ENCODE measurements around the gene SMG6. TPM values are rescaled to one million over a fixed set of nuclear protein-coding genes. Genes with fewer than 3 reads are reported as not detected.

Gene SMG6
- total and polyA plus RNA-seq, 3 experiments from 2014 or later, result 11.2 to 54.1 (median 53.3) TPM

GRCh38 chr17:2244545-2245525 lies 58.8 kb downstream of the SMG6 start:
- Mint-ChIP-seq H3K27ac (peak overlapping the region; percentile 21 to 90 (median 82)), H3K36me3 (peaks cover 5 to 69% (median 32%) of the 10 kb centered on the region in 3 donors), H3K4me1 (peaks cover 19 to 45% (median 34%) of the 10 kb centered on the region in 3 donors), H3K27me3 (no peaks in the 10 kb centered on the region), H3K9me3 (no peaks in the 10 kb centered on the region), H3K4me3 (no peak overlapping the region)
- H3K4me1 ChIP-seq (ENCODE audit: insufficient read depth, low read length), result no peaks in the 10 kb centered on the region
- peaks cover 11% of the 10 kb centered on the region for H3K36me3 ChIP-seq (ENCODE audit: insufficient read depth, low read length)
- peak; percentile 70 to 88 (median 73) for DNase-seq
- no peak overlapping the region for H3K27ac ChIP-seq (ENCODE audit: low read depth, low read length)
- H3K27me3 ChIP-seq (ENCODE audit: insufficient read depth, low read length, poor library complexity, severe bottlenecking), result no peaks in the 10 kb centered on the region
- no peak overlapping the region for H3K4me3 ChIP-seq (ENCODE audit: low read length)
- H3K9me3 ChIP-seq (ENCODE audit: low read length), result no peaks in the 10 kb centered on the region
- CTCF ChIA-PET, result interaction anchor here (0.7 to 11.6 kb wide), 42 partner anchors 9 to 363 kb away, joined by 3 to 256 read pairs (median 5); partner anchors contain the start of gene HIC1
- POLR2A ChIA-PET, result interaction anchor here (0.7 to 3.2 kb wide), 8 partner anchors 14 to 194 kb away, joined by 3 to 37 read pairs (median 4); partner anchors contain the start of gene HIC1

- CTCF ChIA-PET, result interaction anchor here (0.8 to 11.6 kb wide), 24 partner anchors 10 to 362 kb away, joined by 3 to 256 read pairs (median 8); partner anchors contain the start of gene HIC1
- no peak overlapping the region for H3K4me3 Mint-ChIP-seq
- H3K9me3 Mint-ChIP-seq, result no peaks in the 10 kb centered on the region
- Histone ChIP-seq H3K27ac (ENCODE audit: low read depth, low read length) (no peak overlapping the region), H3K36me3 (ENCODE audit: insufficient read depth, low read length) (peaks cover 11% of the 10 kb centered on the region), H3K4me3 (ENCODE audit: low read length) (no peak overlapping the region), H3K9me3 (ENCODE audit: low read length) (no peaks in the 10 kb centered on the region), H3K4me1 (ENCODE audit: insufficient read depth, low read length) (no peaks in the 10 kb centered on the region), H3K27me3 (ENCODE audit: insufficient read depth, low read length, poor library complexity, severe bottlenecking) (no peaks in the 10 kb centered on the region)
- no peak for DNase-seq
- POLR2A ChIA-PET, result interaction anchor here (0.8 to 3.2 kb wide), 3 partner anchors 189 to 193 kb away, joined by 3 to 37 read pairs (median 4); partner anchors contain the start of gene HIC1
- peaks cover 17 to 46% (median 31%) of the 10 kb centered on the region in 3 donors for H3K4me1 Mint-ChIP-seq
- peak overlapping the region in 3 of 8 donors; percentile 14 to 84 (median 84) for H3K27ac Mint-ChIP-seq
- peaks cover 4 to 63% (median 25%) of the 10 kb centered on the region in 3 donors for H3K36me3 Mint-ChIP-seq
- no peaks in the 10 kb centered on the region for H3K27me3 Mint-ChIP-seq
These were observed 59.6 kb downstream of the SMG6 start for GRCh38 chr17:2243953-2244352.

GRCh38 chr17:2241823-2242222 lies 61.8 kb downstream of the SMG6 start:
- ChIA-PET POLR2A (no interaction called here), CTCF (interaction anchor here (2.6 to 3.2 kb wide), 2 partner anchors 184 to 188 kb away, joined by 17 to 18 read pairs; partner anchors contain the start of gene HIC1)
- H3K9me3 ChIP-seq (ENCODE audit: low read length), result no peaks in the 10 kb centered on the region
- peaks cover 15% of the 10 kb centered on the region for H3K36me3 ChIP-seq (ENCODE audit: insufficient read depth, low read length)
- Mint-ChIP-seq H3K4me1 (peaks cover 15 to 43% (median 27%) of the 10 kb centered on the region in 3 donors), H3K27me3 (no peaks in the 10 kb centered on the region), H3K27ac (peak overlapping the region in 1 of 8 donors; percentile 36), H3K9me3 (no peaks in the 10 kb centered on the region), H3K36me3 (peaks cover 0 to 65% (median 26%) of the 10 kb centered on the region in 3 donors), H3K4me3 (no peak overlapping the region)
- H3K27me3 ChIP-seq (ENCODE audit: insufficient read depth, low read length, poor library complexity, severe bottlenecking), result no peaks in the 10 kb centered on the region
- H3K4me3 ChIP-seq (ENCODE audit: low read length), result no peak overlapping the region
- no peaks in the 10 kb centered on the region for H3K4me1 ChIP-seq (ENCODE audit: insufficient read depth, low read length)
- DNase-seq, result no peak
- H3K27ac ChIP-seq (ENCODE audit: low read depth, low read length), result no peak overlapping the region

GRCh38 chr17:2240541-2240940 lies 63.0 kb downstream of the SMG6 start:
- Mint-ChIP-seq H3K27me3 (no peaks in the 10 kb centered on the region), H3K4me1 (peaks cover 15 to 43% (median 32%) of the 10 kb centered on the region in 3 donors), H3K4me3 (peak overlapping the region in 2 of 7 donors; percentile 49 to 69), H3K27ac (peak overlapping the region in 7 of 8 donors; percentile 11 to 92 (median 38)), H3K36me3 (peaks cover 5 to 70% (median 31%) of the 10 kb centered on the region in 3 donors), H3K9me3 (no peaks in the 10 kb centered on the region)
- Histone ChIP-seq H3K27ac (ENCODE audit: low read depth, low read length) (no peak overlapping the region), H3K27me3 (ENCODE audit: insufficient read depth, low read length, poor library complexity, severe bottlenecking) (no peaks in the 10 kb centered on the region), H3K9me3 (ENCODE audit: low read length) (no peaks in the 10 kb centered on the region), H3K4me3 (ENCODE audit: low read length) (no peak overlapping the region), H3K36me3 (ENCODE audit: insufficient read depth, low read length) (peaks cover 15% of the 10 kb centered on the region), H3K4me1 (ENCODE audit: insufficient read depth, low read length) (no peaks in the 10 kb centered on the region)
- DNase-seq, result no peak
- POLR2A ChIA-PET, result interaction anchor here (0.5 to 1.0 kb wide), 2 partner anchors 10 to 180 kb away, joined by 4 read pairs; no protein-coding TSS in a partner anchor
- CTCF ChIA-PET, result interaction anchor here (0.7 to 3.2 kb wide), 5 partner anchors 9 to 187 kb away, joined by 3 to 18 read pairs (median 3); partner anchors contain the start of gene HIC1

GRCh38 chr17:2239882-2240430 lies 63.6 kb downstream of the SMG6 start:
- Histone ChIP-seq H3K27me3 (ENCODE audit: insufficient read depth, low read length, poor library complexity, severe bottlenecking) (no peaks in the 10 kb centered on the region), H3K27ac (ENCODE audit: low read depth, low read length) (no peak overlapping the region), H3K4me1 (ENCODE audit: insufficient read depth, low read length) (no peaks in the 10 kb centered on the region), H3K36me3 (ENCODE audit: insufficient read depth, low read length) (peaks cover 15% of the 10 kb centered on the region), H3K4me3 (ENCODE audit: low read length) (no peak overlapping the region), H3K9me3 (ENCODE audit: low read length) (no peaks in the 10 kb centered on the region)
- Mint-ChIP-seq H3K4me1 (peaks cover 15 to 40% (median 30%) of the 10 kb centered on the region in 3 donors), H3K9me3 (no peaks in the 10 kb centered on the region), H3K36me3 (peaks cover 8 to 76% (median 32%) of the 10 kb centered on the region in 3 donors), H3K27me3 (no peaks in the 10 kb centered on the region), H3K4me3 (peak overlapping the region in 4 of 7 donors; percentile 15 to 69 (median 54)), H3K27ac (peak overlapping the region in 5 of 8 donors; percentile 11 to 92 (median 83))
- ChIA-PET POLR2A (interaction anchor here (0.5 to 1.0 kb wide), 4 partner anchors 10 to 180 kb away, joined by 3 to 4 read pairs (median 4); no protein-coding TSS in a partner anchor), CTCF (interaction anchor here (0.7 to 3.2 kb wide), 7 partner anchors 9 to 186 kb away, joined by 3 to 18 read pairs (median 3); partner anchors contain the start of gene HIC1)
- peak in 1 of 5 donors; percentile 66 for DNase-seq

GRCh38 chr17:2239170-2239551 lies 64.4 kb downstream of the SMG6 start:
- no peaks in the 10 kb centered on the region for H3K27me3 ChIP-seq (ENCODE audit: insufficient read depth, low read length, poor library complexity, severe bottlenecking)
- H3K36me3 Mint-ChIP-seq, result peaks cover 8 to 72% (median 29%) of the 10 kb centered on the region in 3 donors
- peak overlapping the region in 2 of 8 donors; percentile 12 to 71 for H3K27ac Mint-ChIP-seq
- H3K9me3 ChIP-seq (ENCODE audit: low read length), result no peaks in the 10 kb centered on the region
- no peak overlapping the region for H3K4me3 ChIP-seq (ENCODE audit: low read length)
- no peak for DNase-seq
- POLR2A ChIA-PET, result interaction anchor here (0.5 to 0.7 kb wide), 2 partner anchors 19 to 167 kb away, joined by 3 read pairs; no protein-coding TSS in a partner anchor
- peak overlapping the region in 1 of 7 donors; percentile 33 for H3K4me3 Mint-ChIP-seq
- CTCF ChIA-PET, result interaction anchor here (1.0 to 3.2 kb wide), 5 partner anchors 13 to 185 kb away, joined by 3 to 18 read pairs (median 4); partner anchors contain the start of gene HIC1
- no peaks in the 10 kb centered on the region for H3K4me1 ChIP-seq (ENCODE audit: insufficient read depth, low read length)
- H3K27ac ChIP-seq (ENCODE audit: low read depth, low read length), result no peak overlapping the region
- H3K27me3 Mint-ChIP-seq, result no peaks in the 10 kb centered on the region
- peaks cover 15% of the 10 kb centered on the region for H3K36me3 ChIP-seq (ENCODE audit: insufficient read depth, low read length)
- no peaks in the 10 kb centered on the region for H3K9me3 Mint-ChIP-seq
- H3K4me1 Mint-ChIP-seq, result peaks cover 12 to 32% (median 22%) of the 10 kb centered on the region in 3 donors

- H3K36me3 Mint-ChIP-seq, result peaks cover 8 to 71% (median 27%) of the 10 kb centered on the region in 3 donors
- H3K4me3 Mint-ChIP-seq, result peak overlapping the region in 1 of 7 donors; percentile 33
- peaks cover 18% of the 10 kb centered on the region for H3K36me3 ChIP-seq (ENCODE audit: insufficient read depth, low read length)
- no peaks in the 10 kb centered on the region for H3K4me1 ChIP-seq (ENCODE audit: insufficient read depth, low read length)
- H3K9me3 Mint-ChIP-seq, result no peaks in the 10 kb centered on the region
- DNase-seq, result no peak
- H3K9me3 ChIP-seq (ENCODE audit: low read length), result no peaks in the 10 kb centered on the region
- POLR2A ChIA-PET, result no interaction called here
- no peaks in the 10 kb centered on the region for H3K27me3 ChIP-seq (ENCODE audit: insufficient read depth, low read length, poor library complexity, severe bottlenecking)
- H3K4me3 ChIP-seq (ENCODE audit: low read length), result no peak overlapping the region
- CTCF ChIA-PET, result interaction anchor here (1.3 to 1.5 kb wide), 2 partner anchors 181 to 184 kb away, joined by 3 to 4 read pairs; partner anchors contain the start of gene HIC1
- peak overlapping the region in 3 of 8 donors; percentile 12 to 71 (median 19) for H3K27ac Mint-ChIP-seq
- no peak overlapping the region for H3K27ac ChIP-seq (ENCODE audit: low read depth, low read length)
- H3K4me1 Mint-ChIP-seq, result peaks cover 10 to 28% (median 20%) of the 10 kb centered on the region in 3 donors
- no peaks in the 10 kb centered on the region for H3K27me3 Mint-ChIP-seq
These were observed 65.0 kb downstream of the SMG6 start for GRCh38 chr17:2238432-2239169.

Data from CD8-positive, alpha-beta memory T cell (primary cell).